GM04503 (cell line): Measurements from ENCODE around the gene ANKH.
"Not testable (repeated sequence)": the region's sequence is repeated elsewhere in the genome, so short reads cannot be mapped to it uniquely, and the experiment has no call there.

ENCODE experiments used
- DNase-seq: peaks from one replicate; pipeline ENCODE4 v3.0.0-alpha.2; 2012; ENCODE audit warnings: low read depth

ANKH gene

GRCh38 chr5:14882658-14883580 lies 11.3 kb upstream of the ANKH start:
- no peak for DNase-seq

GRCh38 chr5:14881826-14882225 lies 10.2 kb upstream of the ANKH start:
- no peak for DNase-seq

- no peak for DNase-seq
Measured at GRCh38 chr5:14880688-14881087, 9.1 kb upstream of the ANKH start.

- DNase-seq: no peak
Measured at GRCh38 chr5:14879937-14880589, 8.5 kb upstream of the ANKH start.

GRCh38 chr5:14879393-14879792 lies 7.8 kb upstream of the ANKH start:
- no peak for DNase-seq

GRCh38 chr5:14878192-14878591 lies 6.6 kb upstream of the ANKH start:
- DNase-seq: not testable (repeated sequence)

- no peak for DNase-seq
Measured at GRCh38 chr5:14876095-14876494, 4.5 kb upstream of the ANKH start.

- no peak for DNase-seq
Measured at GRCh38 chr5:14873790-14874189, 2.2 kb upstream of the ANKH start.

- DNase-seq: no peak
Measured at GRCh38 chr5:14873093-14873492, 1.5 kb upstream of the ANKH start.

GRCh38 chr5:14872070-14872989 lies 752 bp upstream of the ANKH start:
- no peak for DNase-seq

GRCh38 chr5:14870337-14871213 lies 1.0 kb downstream of the ANKH start:
- DNase-seq: no peak

GRCh38 chr5:14869668-14870164 lies 1.9 kb downstream of the ANKH start:
- no peak for DNase-seq

- no peak for DNase-seq
Measured at GRCh38 chr5:14869233-14869632, 2.3 kb downstream of the ANKH start.

- no peak for DNase-seq
Measured at GRCh38 chr5:14868771-14869170, 2.8 kb downstream of the ANKH start.

GRCh38 chr5:14864181-14864812 lies 7.3 kb downstream of the ANKH start:
- DNase-seq: no peak

- DNase-seq: no peak
Measured at GRCh38 chr5:14863105-14863504, 8.5 kb downstream of the ANKH start.

GRCh38 chr5:14861123-14861765 lies 10.3 kb downstream of the ANKH start:
- no peak for DNase-seq

GRCh38 chr5:14859980-14860379 lies 11.6 kb downstream of the ANKH start:
- DNase-seq: no peak

- no peak for DNase-seq
Measured at GRCh38 chr5:14859150-14859549, 12.4 kb downstream of the ANKH start.

- DNase-seq: no peak
Measured at GRCh38 chr5:14855366-14855765, 16.2 kb downstream of the ANKH start.
